H9 (cell line): ENCODE measurements around the gene PSAPL1. TPM values are rescaled to one million over a fixed set of nuclear protein-coding genes. Genes with fewer than 3 reads are reported as not detected.
"Not testable (repeated sequence)": the region's sequence is repeated elsewhere in the genome, so short reads cannot be mapped to it uniquely, and the experiment has no call there.

Experiments
- DNase-seq: peaks from one replicate; pipeline ENCODE4 v3.0.0-alpha.2; 2017
- H2AFZ ChIP-seq: one replicate; pipeline ENCODE4 v1.6.1; 2013; ENCODE audit warnings: mild to moderate bottlenecking, low read length, control low read depth, moderate library complexity
- H2AK5ac ChIP-seq: 2 replicates; pipeline ENCODE4 v1.6.1; 2013; ENCODE audit warnings: low read length, control low read depth, mixed read lengths; ENCODE audit not compliant: insufficient read length
- H2BK120ac ChIP-seq: one replicate; pipeline ENCODE4 v1.6.1; 2013; ENCODE audit warnings: low read depth, mild to moderate bottlenecking, low read length, control low read depth, inconsistent platforms; ENCODE audit not compliant: poor library complexity, severe bottlenecking
- H2BK12ac ChIP-seq: 2 replicates; pipeline ENCODE4 v1.6.1; 2013; ENCODE audit warnings: low read length, control low read depth, mixed read lengths, low read depth; ENCODE audit not compliant: insufficient read length
- H2BK15ac ChIP-seq: 2 replicates; pipeline ENCODE4 v1.6.1; 2013; ENCODE audit warnings: low read depth, low read length, control low read depth
- H2BK20ac ChIP-seq: one replicate; pipeline ENCODE4 v1.6.1; 2013; ENCODE audit warnings: low read depth, mild to moderate bottlenecking, low read length, control low read depth, inconsistent platforms; ENCODE audit not compliant: poor library complexity, severe bottlenecking
- H2BK5ac ChIP-seq: 2 replicates; pipeline ENCODE4 v1.6.1; 2013; ENCODE audit warnings: low read length, control low read depth, mixed read lengths; ENCODE audit not compliant: insufficient read length
- H3K14ac ChIP-seq: 2 replicates; pipeline ENCODE4 v1.6.1; 2013; ENCODE audit warnings: low read length, control low read depth; ENCODE audit not compliant: insufficient read depth
- H3K18ac ChIP-seq: 2 replicates; pipeline ENCODE4 v1.6.1; 2013; ENCODE audit warnings: low read depth, mild to moderate bottlenecking, mixed read lengths, low read length, control low read depth; ENCODE audit not compliant: insufficient read length
- H3K23ac ChIP-seq: 2 replicates; pipeline ENCODE4 v1.6.1; 2013; ENCODE audit warnings: low read length, control low read depth, mixed read lengths, low read depth; ENCODE audit not compliant: insufficient read length
- H3K23me2 ChIP-seq: 2 replicates; pipeline ENCODE4 v1.6.1; 2013; ENCODE audit warnings: low read depth, mild to moderate bottlenecking, mixed read lengths, low read length, control low read depth; ENCODE audit not compliant: insufficient read length, poor library complexity, severe bottlenecking
- H3K27ac ChIP-seq: 2 replicates; pipeline ENCODE4 v1.5.1; 2013; ENCODE audit warnings: low read length, control low read depth, mixed read lengths, low read depth; ENCODE audit not compliant: insufficient read length
- H3K27me3 ChIP-seq: 2 replicates; pipeline ENCODE4 v1.6.1; 2013; ENCODE audit warnings: low read length, control low read depth, inconsistent platforms; ENCODE audit not compliant: insufficient read depth
- H3K4ac ChIP-seq: 2 replicates; pipeline ENCODE4 v1.6.1; 2013; ENCODE audit warnings: low read depth, mild to moderate bottlenecking, control low read depth, inconsistent platforms, low read length, moderate library complexity
- H3K4me1 ChIP-seq: 2 replicates; pipeline ENCODE4 v1.6.1; 2013; ENCODE audit warnings: low read length, control low read depth, inconsistent platforms; ENCODE audit not compliant: insufficient read depth
- H3K4me2 ChIP-seq: 2 replicates; pipeline ENCODE4 v1.6.1; 2013; ENCODE audit warnings: low read length, control low read depth, mixed read lengths; ENCODE audit not compliant: insufficient read length, insufficient read depth
- H3K56ac ChIP-seq: 2 replicates; pipeline ENCODE4 v1.6.1; 2013; ENCODE audit warnings: low read depth, mild to moderate bottlenecking, mixed read lengths, low read length, control low read depth; ENCODE audit not compliant: insufficient read length
- H3K79me1 ChIP-seq: 2 replicates; pipeline ENCODE4 v1.6.1; 2013; ENCODE audit warnings: low read depth, mild to moderate bottlenecking, moderate library complexity, low read length, control low read depth, inconsistent platforms; ENCODE audit not compliant: insufficient read depth, poor library complexity, severe bottlenecking
- H3K79me2 ChIP-seq: 2 replicates; pipeline ENCODE4 v1.6.1; 2013; ENCODE audit warnings: low read length, control low read depth, inconsistent platforms; ENCODE audit not compliant: insufficient read depth
- H3K9ac ChIP-seq: 2 replicates; pipeline ENCODE4 v1.6.1; 2013; ENCODE audit warnings: low read length, control low read depth, mixed read lengths; ENCODE audit not compliant: insufficient read length; ENCODE audit errors: extremely low read depth
- H3K9me3 ChIP-seq: one replicate; pipeline ENCODE4 v1.6.1; 2013; ENCODE audit warnings: low read depth, low read length, inconsistent platforms; ENCODE audit not compliant: control insufficient read depth
- H3T11ph ChIP-seq: one replicate; pipeline ENCODE4 v1.6.1; 2013; ENCODE audit warnings: mild to moderate bottlenecking, low read length, control low read depth, inconsistent platforms
- H4K20me1 ChIP-seq: one replicate; pipeline ENCODE4 v1.6.1; 2013; ENCODE audit not compliant: control insufficient read depth, insufficient read length, insufficient read depth
- H4K5ac ChIP-seq: 2 replicates; pipeline ENCODE4 v1.6.1; 2013; ENCODE audit warnings: low read depth, mild to moderate bottlenecking, mixed read lengths, low read length, control low read depth; ENCODE audit not compliant: insufficient read length
- H4K8ac ChIP-seq: replicated peaks from 2 replicates; pipeline ENCODE4 v1.6.1; 2013; ENCODE audit warnings: low read length, control low read depth, mixed read lengths, low read depth; ENCODE audit not compliant: insufficient read length
- H4K91ac ChIP-seq: 2 replicates; pipeline ENCODE4 v1.6.1; 2013; ENCODE audit warnings: low read depth, mild to moderate bottlenecking, moderate library complexity, mixed read lengths, low read length, control low read depth; ENCODE audit not compliant: insufficient read length
- H3K27ac Mint-ChIP-seq, 3 experiments: 2 replicates in 2 of 3; 3 replicates in 1 of 3; pipeline ENCODE4 v1.8.0; 2020 to 2021; ENCODE audit warnings: mixed read lengths in 3 of 3, mild to moderate bottlenecking in 1 of 3, moderate library complexity in 1 of 3
- H3K27me3 Mint-ChIP-seq: 2 replicates; pipeline ENCODE4 v1.8.0; 2021; ENCODE audit warnings: low read depth, mild to moderate bottlenecking, moderate library complexity, mixed read lengths
- H3K36me3 Mint-ChIP-seq, 3 experiments: 2 replicates in 2 of 3; 3 replicates in 1 of 3; pipeline ENCODE4 v1.8.0; 2020 to 2021; ENCODE audit warnings: low read depth in 3 of 3, mixed read lengths in 3 of 3; ENCODE audit not compliant: insufficient read depth in 1 of 3
- H3K4me1 Mint-ChIP-seq, 2 experiments: 2 replicates each; pipeline ENCODE4 v1.8.0; 2020; ENCODE audit warnings: mixed read lengths in 2 of 2
- H3K4me3 Mint-ChIP-seq, 2 experiments: 2 replicates in 1 of 2; 3 replicates in 1 of 2; pipeline ENCODE4 v1.8.0; 2020 to 2021; ENCODE audit warnings: mild to moderate bottlenecking in 2 of 2, mixed read lengths in 2 of 2, moderate library complexity in 1 of 2
- H3K9me3 Mint-ChIP-seq, 2 experiments: 2 replicates in 1 of 2; 3 replicates in 1 of 2; pipeline ENCODE4 v1.8.0; 2020; ENCODE audit warnings: mild to moderate bottlenecking in 2 of 2, mixed read lengths in 2 of 2, moderate library complexity in 1 of 2
- WGBS: extraction: QIAGEN DNeasy Blood & Tissue Kit; methylation state at CpG from one replicate; pipeline ENCODE4 v1.1.7; 2013; ENCODE audit warnings: missing lambda C conversion rate, low lambda C conversion rate, mixed read lengths; ENCODE audit not compliant: insufficient read length; ENCODE audit errors: extremely low coverage; 5-methylcytosine and 5-hydroxymethylcytosine counted together
- total RNA-seq: library from RNA; stranded (reverse); gene quantifications from 2 replicates; pipeline ENCODE4 v1.2.1, GENCODE V29; 2021
- TF ChIP-seq, protein P1 (sequence below): fragments of 200-600 bp; sonication (generic); conservative IDR thresholded peaks from 3 replicates; pipeline ENCODE4 v1.8.0; 2021; ENCODE audit warnings: antibody characterized with exemption, mild to moderate bottlenecking

PSAPL1 gene
- total RNA-seq, 1 experiment from 2014 or later: 0.04 TPM

DNA sequence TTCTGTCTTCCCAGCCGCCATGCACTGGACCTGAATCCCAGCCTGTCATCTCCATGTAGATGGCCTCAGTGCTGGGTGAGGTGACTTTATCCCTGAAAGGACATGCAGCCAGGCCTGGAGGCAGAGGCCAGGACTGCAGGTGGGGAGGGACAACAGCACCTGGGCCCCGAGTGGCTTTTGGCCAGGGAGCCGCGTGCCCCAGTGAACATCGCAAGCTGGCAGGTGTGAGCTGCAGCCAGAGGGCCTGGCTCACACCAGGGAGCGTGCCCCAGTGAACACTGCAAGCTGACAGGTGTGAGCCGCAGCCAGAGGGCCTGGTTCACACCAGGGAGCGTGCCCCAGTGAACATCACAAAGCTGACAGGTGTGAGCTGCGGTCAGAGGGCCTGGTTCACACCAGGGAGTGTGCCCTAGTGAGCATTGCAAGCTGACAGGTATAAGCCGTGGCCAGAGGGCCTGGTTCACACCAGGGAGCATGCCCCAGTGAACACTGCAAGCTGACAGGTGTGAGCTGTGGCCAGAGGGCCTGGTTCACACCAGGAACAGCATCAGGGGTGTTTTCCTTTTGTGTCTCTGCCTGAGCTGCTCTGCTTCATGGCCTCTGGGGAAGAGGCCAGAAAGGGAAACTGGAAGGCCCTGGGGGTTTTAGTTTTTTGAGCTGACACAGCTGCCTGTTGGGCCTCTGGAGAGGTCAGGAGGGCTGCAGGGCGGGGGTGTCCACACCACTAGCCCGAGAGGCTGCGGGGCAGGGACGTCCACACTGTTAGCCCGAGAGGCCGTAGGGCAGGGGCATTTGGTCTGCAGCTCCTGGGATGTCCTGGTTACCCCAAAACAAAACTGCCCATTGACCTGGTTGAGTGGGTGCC is 22.7 kb upstream of the PSAPL1 start:
- no peak overlapping the region for H2BK120ac ChIP-seq
- no peaks in the 10 kb centered on the region; the same call in 1 of the 2 replicates for H3K4me1 ChIP-seq
- no peak for DNase-seq
- no peak overlapping the region for H4K5ac ChIP-seq
- Mint-ChIP-seq H3K27ac (no peak overlapping the region), H3K4me3 (no peak overlapping the region), H3K27me3 (no peaks in the 10 kb centered on the region; the same call in 1 of the 2 replicates), H3K4me1 (peaks cover 15 to 21% of the 10 kb centered on the region in 2 experiments), H3K9me3 (no peaks in the 10 kb centered on the region), H3K36me3 (no peaks in the 10 kb centered on the region)
- H2AFZ ChIP-seq: no peak overlapping the region
- H3K9ac ChIP-seq: no peak overlapping the region
- no peak overlapping the region for H3K14ac ChIP-seq
- no peak overlapping the region for H3K4me2 ChIP-seq
- no peak overlapping the region for H4K8ac ChIP-seq
- no peaks in the 10 kb centered on the region for H4K20me1 ChIP-seq
- no peaks in the 10 kb centered on the region for H3K79me2 ChIP-seq
- H3K56ac ChIP-seq: no peak overlapping the region
- H2AK5ac ChIP-seq: no peak overlapping the region
- H4K91ac ChIP-seq: no peak overlapping the region
- H3K23ac ChIP-seq: no peak overlapping the region
- H3K23me2 ChIP-seq: no peaks in the 10 kb centered on the region
- no peaks in the 10 kb centered on the region for H3K9me3 ChIP-seq
- TF ChIP-seq, protein P1, sequence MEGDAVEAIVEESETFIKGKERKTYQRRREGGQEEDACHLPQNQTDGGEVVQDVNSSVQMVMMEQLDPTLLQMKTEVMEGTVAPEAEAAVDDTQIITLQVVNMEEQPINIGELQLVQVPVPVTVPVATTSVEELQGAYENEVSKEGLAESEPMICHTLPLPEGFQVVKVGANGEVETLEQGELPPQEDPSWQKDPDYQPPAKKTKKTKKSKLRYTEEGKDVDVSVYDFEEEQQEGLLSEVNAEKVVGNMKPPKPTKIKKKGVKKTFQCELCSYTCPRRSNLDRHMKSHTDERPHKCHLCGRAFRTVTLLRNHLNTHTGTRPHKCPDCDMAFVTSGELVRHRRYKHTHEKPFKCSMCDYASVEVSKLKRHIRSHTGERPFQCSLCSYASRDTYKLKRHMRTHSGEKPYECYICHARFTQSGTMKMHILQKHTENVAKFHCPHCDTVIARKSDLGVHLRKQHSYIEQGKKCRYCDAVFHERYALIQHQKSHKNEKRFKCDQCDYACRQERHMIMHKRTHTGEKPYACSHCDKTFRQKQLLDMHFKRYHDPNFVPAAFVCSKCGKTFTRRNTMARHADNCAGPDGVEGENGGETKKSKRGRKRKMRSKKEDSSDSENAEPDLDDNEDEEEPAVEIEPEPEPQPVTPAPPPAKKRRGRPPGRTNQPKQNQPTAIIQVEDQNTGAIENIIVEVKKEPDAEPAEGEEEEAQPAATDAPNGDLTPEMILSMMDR: no peak
- no peak overlapping the region for H3K18ac ChIP-seq
- no CpG with 5 or more reads among the region's 16 CpGs for WGBS
- no peaks in the 10 kb centered on the region for H3K27me3 ChIP-seq
- H3K27ac ChIP-seq: no peak overlapping the region
- H3K79me1 ChIP-seq: no peaks in the 10 kb centered on the region
- H2BK5ac ChIP-seq: no peak overlapping the region
- H3K4ac ChIP-seq: no peak overlapping the region
- H2BK12ac ChIP-seq: no peak overlapping the region
- H2BK20ac ChIP-seq: no peak overlapping the region
- H3T11ph ChIP-seq: no peak overlapping the region
- H2BK15ac ChIP-seq: no peak overlapping the region

DNA sequence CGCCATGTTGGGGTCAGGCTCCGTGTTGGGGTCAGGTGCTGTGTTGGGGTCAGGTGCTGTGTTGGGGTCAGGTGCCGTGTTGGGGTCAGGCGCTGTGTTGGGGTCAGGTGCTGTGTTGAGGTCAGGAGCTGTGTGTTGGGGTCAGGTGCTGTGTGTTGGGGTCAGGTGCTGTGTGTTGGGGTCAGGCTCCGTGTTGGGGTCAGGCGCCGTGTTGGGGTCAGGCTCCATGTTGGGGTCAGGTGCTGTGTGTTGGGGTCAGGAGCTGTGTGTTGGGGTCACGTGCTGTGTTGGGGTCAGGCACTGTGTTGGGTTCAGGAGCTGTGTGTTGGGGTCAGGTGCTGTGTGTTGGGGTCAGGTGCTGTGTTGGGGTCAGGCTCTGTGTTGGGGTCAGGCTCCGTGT is 18.1 kb upstream of the PSAPL1 start:
- H3K36me3 Mint-ChIP-seq, H3K9me3 ChIP-seq, H3K23me2 ChIP-seq, H3K27me3 Mint-ChIP-seq, H4K8ac ChIP-seq, H3K27ac Mint-ChIP-seq, H3K4me2 ChIP-seq, H3K4me1 Mint-ChIP-seq, H3K9me3 Mint-ChIP-seq, H3K4me3 Mint-ChIP-seq, H3K14ac ChIP-seq, H3K56ac ChIP-seq, H2AFZ ChIP-seq, H2BK20ac ChIP-seq, H3K4me1 ChIP-seq, H2BK120ac ChIP-seq, H3K18ac ChIP-seq, H2BK15ac ChIP-seq, H4K91ac ChIP-seq, H2AK5ac ChIP-seq, H3K79me2 ChIP-seq, H3K27me3 ChIP-seq, DNase-seq, H3T11ph ChIP-seq, H3K9ac ChIP-seq, H4K5ac ChIP-seq, H3K27ac ChIP-seq, H4K20me1 ChIP-seq, H3K4ac ChIP-seq, H3K79me1 ChIP-seq, H3K23ac ChIP-seq, H2BK12ac ChIP-seq, H2BK5ac ChIP-seq: not testable (repeated sequence)
- WGBS: no CpG with 5 or more reads among the region's 9 CpGs
